Stimulated activated CD4-positive, alpha-beta T cell treated with anti-CD3 and anti-CD28 coated beads, Interleukin-12 subunit alpha, Interleukin-12 subunit beta, amount 100 ng/mL, for 24 hours (primary cell): ENCODE data around the gene RABL3.
"Not testable (repeated sequence)": the region's sequence is repeated elsewhere in the genome, so short reads cannot be mapped to it uniquely, and the experiment has no call there.

Source experiments
- DNase-seq, 2 experiments: peaks; one replicate each; pipeline ENCODE4 v3.0.0-alpha.2; 2020; ENCODE audit warnings: low read depth in 2 of 2

The RABL3 gene

DNA sequence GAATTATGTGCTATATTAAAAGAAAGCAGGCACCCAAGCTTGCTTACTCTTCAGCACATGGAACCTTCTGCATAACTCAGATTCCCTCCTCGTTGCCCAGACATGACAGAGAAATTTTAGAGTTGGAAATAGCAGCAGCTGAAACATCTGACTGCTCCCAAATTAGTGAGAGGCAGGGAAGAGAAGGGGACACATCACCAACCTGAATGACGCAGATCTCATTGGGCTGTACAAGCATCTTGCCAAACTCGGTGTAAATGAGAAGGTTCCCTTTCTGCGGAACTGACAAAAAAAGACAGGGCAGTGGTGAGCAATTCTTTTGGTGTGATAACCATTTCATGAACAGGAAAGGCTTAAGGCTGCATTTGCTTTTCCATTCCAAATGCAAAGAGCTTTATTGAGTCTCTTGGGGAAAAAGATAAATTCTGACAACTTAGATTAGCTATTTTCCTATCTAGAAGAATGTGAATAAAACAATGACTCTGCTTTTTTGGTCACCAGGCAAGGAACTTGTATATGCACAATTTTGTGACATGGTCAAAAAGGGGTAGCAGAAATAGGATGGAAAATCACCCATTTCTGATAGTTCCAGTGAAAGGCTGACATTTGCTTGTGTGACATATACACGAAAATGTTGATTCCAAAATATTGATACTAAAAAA is 95.4 kb downstream of the RABL3 start:
- DNase-seq, result no peak

- no peak for DNase-seq
These were observed 97.1 kb downstream of the RABL3 start for GRCh38 chr3:120645083-120645845.

- no peak for DNase-seq
These were observed 99.9 kb downstream of the RABL3 start for GRCh38 chr3:120642368-120642948.

DNA sequence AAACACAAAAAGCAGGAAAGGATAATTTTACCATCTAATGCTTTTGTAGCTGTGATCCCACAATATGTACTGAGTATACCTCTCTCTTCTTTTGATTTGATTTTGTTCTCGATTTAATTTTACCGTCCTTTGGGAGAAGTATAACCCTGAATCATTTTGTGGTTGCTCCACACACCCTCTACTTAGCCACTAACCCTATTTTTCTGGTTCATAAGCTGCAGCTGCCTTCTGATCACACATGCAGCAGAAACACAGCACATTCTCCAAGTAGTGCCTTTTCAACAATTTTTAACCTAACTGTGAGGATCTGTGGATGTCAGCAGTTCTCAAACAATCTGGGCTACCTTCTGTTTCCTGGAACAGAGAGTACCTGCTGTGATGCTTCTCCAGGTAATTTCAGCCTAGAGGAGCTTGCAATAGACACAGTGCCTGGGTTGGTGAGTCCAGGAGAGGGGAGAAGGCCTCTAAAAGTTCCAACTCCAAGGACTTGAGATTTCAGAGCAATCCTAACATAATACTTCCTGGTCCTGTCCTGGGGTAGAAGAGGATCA is 100.5 kb downstream of the RABL3 start:
- no peak for DNase-seq

- no peak for DNase-seq
These were observed 102.1 kb downstream of the RABL3 start for GRCh38 chr3:120640231-120640630.

- DNase-seq, result not testable (repeated sequence)
These were observed 103.5 kb downstream of the RABL3 start for GRCh38 chr3:120638820-120639219.

GRCh38 chr3:120637851-120638559 is 104.3 kb downstream of the RABL3 start:
- DNase-seq, result no peak

DNA sequence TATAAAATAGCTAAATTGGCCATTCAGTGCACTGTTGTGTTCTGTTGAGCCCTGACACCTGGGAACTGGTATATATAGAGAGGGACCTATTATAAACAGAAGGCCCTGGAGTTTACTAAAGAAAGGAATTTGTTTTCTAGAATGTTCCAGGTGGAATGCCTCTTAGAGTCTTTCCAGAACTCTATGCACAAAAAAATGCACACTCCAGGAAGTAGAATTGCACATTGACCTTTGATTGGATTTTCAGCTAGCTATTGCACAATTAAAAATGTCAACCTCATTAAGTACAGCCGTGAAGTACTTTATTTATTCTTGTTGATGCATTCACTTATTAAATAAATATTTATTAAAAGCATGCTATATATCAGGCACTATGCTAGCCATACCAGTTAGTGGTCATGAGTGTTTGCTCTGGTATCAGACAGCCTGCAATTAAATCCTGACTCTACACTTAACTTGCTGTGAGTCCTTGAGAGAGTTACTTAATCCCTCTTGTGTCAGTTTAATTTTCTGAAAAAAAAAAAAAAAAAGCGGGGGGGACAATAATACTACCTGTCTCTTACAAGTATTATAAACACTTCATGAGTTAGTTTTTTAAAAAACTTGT is 105.4 kb downstream of the RABL3 start:
- DNase-seq, result no peak
